K562 (cell line): ENCODE measurements around the gene LTBP1. TPM values are rescaled to one million over a fixed set of nuclear protein-coding genes. Genes with fewer than 3 reads are reported as not detected.
A peak's percentile ranks its signal among the peaks of the same experiment; 100 is the strongest.

Experiments used
- ATAC-seq: fragments of 200-7000 bp; cut with Tn5 transposase; 3 replicates; pipeline ENCODE4 v1.9.1; 2020; ENCODE audit warnings: moderate library complexity
- BruUV-seq: library from RNA; stranded (reverse); fragments of 400-500 nt; replicated peaks from 2 replicates; lab custom pipeline; 2021; lab: Mats Ljungman, UMichigan
- CTCF ChIA-PET: fragments of 300-600 bp; formaldehyde crosslinking; extraction: SDS; loops from one replicate; lab custom pipeline; 2021; ENCODE audit warnings: low intra/inter-chr PET ratio; lab: Yijun Ruan, JAX
- POLR2A ChIA-PET: fragments of 300-600, 350-650 bp; sonication (Branson Sonifier 250); formaldehyde crosslinking; extraction: SDS; loops from one replicate; lab custom pipeline; 2021; ENCODE audit warnings: antibody characterized with exemption, inconsistent platforms; lab: Yijun Ruan, JAX
- DNase-seq, 4 experiments: peaks; one replicate each; pipeline versions ENCODE4 v3.0.0 to v3.0.0-alpha.2; 2011 to 2018; ENCODE audit warnings: low spot score in 3 of 4, mixed read lengths in 3 of 4; ENCODE audit errors: extremely low read depth in 1 of 4
- FAIRE-seq: peaks from 2 replicates; lab custom pipeline; 2011; peaks lifted over from hg19 to GRCh38; lab: Jason Lieb, UNC
- H2AFZ ChIP-seq: 2 replicates; pipeline ENCODE4 v1.6.0; 2011; ENCODE audit warnings: low read depth, low read length, control low read depth, inconsistent platforms
- H3K27ac ChIP-seq: fragments of 200-600 bp; 3 replicates; pipeline ENCODE4 v1.8.0; 2011; ENCODE audit warnings: low read depth, mild to moderate bottlenecking, control low read depth, inconsistent platforms, low read length, moderate library complexity, mixed read lengths; ENCODE audit errors: extremely low read depth
- H3K27me3 ChIP-seq, 2 experiments: fragments of 300-600 bp in 1 of 2; 2 replicates in 1 of 2; 3 replicates in 1 of 2; pipeline versions ENCODE4 v1.6.0 to v1.8.0; 2011; ENCODE audit warnings: inconsistent platforms in 2 of 2, low read length in 2 of 2, mild to moderate bottlenecking in 1 of 2, mixed read lengths in 1 of 2, moderate library complexity in 1 of 2; ENCODE audit not compliant: control insufficient read depth in 2 of 2, insufficient read depth in 2 of 2
- H3K36me3 ChIP-seq: fragments of 300-600 bp; 3 replicates; pipeline ENCODE4 v1.8.0; 2011; ENCODE audit warnings: mild to moderate bottlenecking, low read length, inconsistent platforms; ENCODE audit not compliant: control insufficient read depth, insufficient read depth
- H3K4me1 ChIP-seq, 2 experiments: fragments of 200-600 bp in 1 of 2; replicated peaks in 1 of 2; 2 replicates in 1 of 2; 3 replicates in 1 of 2; pipeline versions ENCODE4 v1.5.1 to v1.8.0; 2011; ENCODE audit warnings: inconsistent platforms in 2 of 2, low read length in 2 of 2, mild to moderate bottlenecking in 1 of 2, mixed read lengths in 1 of 2, moderate library complexity in 1 of 2; ENCODE audit not compliant: control insufficient read depth in 2 of 2, insufficient read depth in 2 of 2
- H3K4me2 ChIP-seq: 2 replicates; pipeline ENCODE4 v1.6.1; 2011; ENCODE audit warnings: low read length, control low read depth, inconsistent platforms, mixed read lengths; ENCODE audit not compliant: insufficient read depth
- H3K4me3 ChIP-seq: fragments of 200-600 bp; sonication (generic), shearing (Covaris generic); 2 replicates; pipeline ENCODE4 v1.5.1; 2016; ENCODE audit warnings: control low read depth, inconsistent platforms
- H3K79me2 ChIP-seq: fragments of 200-600 bp; 3 replicates; pipeline ENCODE4 v1.8.0; 2011; ENCODE audit warnings: low read length, inconsistent platforms; ENCODE audit not compliant: control insufficient read depth, insufficient read depth
- H3K9ac ChIP-seq, 2 experiments: 2 replicates each; pipeline versions ENCODE4 v1.6.0 to v1.6.1; 2011; ENCODE audit warnings: low read depth in 2 of 2, low read length in 2 of 2, control low read depth in 1 of 2, inconsistent platforms in 1 of 2, mild to moderate bottlenecking in 1 of 2, mixed read lengths in 1 of 2; ENCODE audit not compliant: insufficient read depth in 1 of 2
- H3K9me1 ChIP-seq: one replicate; pipeline ENCODE4 v1.6.0; 2011; ENCODE audit warnings: inconsistent platforms, mild to moderate bottlenecking, low read length, moderate library complexity; ENCODE audit not compliant: control insufficient read depth, insufficient read depth
- H3K9me3 ChIP-seq: replicated peaks from 2 replicates; pipeline ENCODE4 v1.5.1; 2011; ENCODE audit warnings: low read depth, low read length, inconsistent platforms; ENCODE audit not compliant: control insufficient read depth, insufficient read depth
- H4K20me1 ChIP-seq: replicated peaks from 2 replicates; pipeline ENCODE4 v1.6.1; 2011; ENCODE audit warnings: low read length, inconsistent platforms, mixed read lengths; ENCODE audit not compliant: control insufficient read depth, insufficient read depth
- ARID2 ChIP-seq: fragments of 450-650 bp; IDR thresholded peaks from 2 replicates; pipeline ENCODE4 v1.6.1; 2017; ENCODE audit warnings: antibody characterized with exemption, mild to moderate bottlenecking
- DEAF1 ChIP-seq: fragments of 450-650 bp; formaldehyde crosslinking; IDR thresholded peaks from 2 replicates; pipeline ENCODE4 v1.4.0; 2020; ENCODE audit warnings: mild to moderate bottlenecking, moderate library complexity
- FOXK1 ChIP-seq: sonication (generic); formaldehyde crosslinking; IDR thresholded peaks from 2 replicates; pipeline ENCODE4 v1.8.0; 2022; ENCODE audit warnings: missing genetic modification reagents, mild to moderate bottlenecking, borderline replicate concordance
- WGBS: fragments of 100-300 bp; shearing (Covaris generic); methylation state at CpG from one replicate; pipeline ENCODE4 v1.1.6; 2016; ENCODE audit warnings: low coverage, mixed read lengths; ENCODE audit not compliant: insufficient coverage; ENCODE audit errors: missing lambda C conversion rate; 5-methylcytosine and 5-hydroxymethylcytosine counted together
- in situ Hi-C: fragments of 300-500 bp; cut with MboI; formaldehyde crosslinking; loops from 4 replicates; pipeline ENCODE4 v1.15.0; 2018; ENCODE audit warnings: inconsistent platforms, mixed read lengths
- intact Hi-C: fragments of 100-400 bp; cut with micrococcal nuclease; formaldehyde crosslinking; loops from 2 replicates; pipeline ENCODE4 v1.14.2; 2022
- polyA plus RNA-seq, 8 experiments: library from polyadenylated mRNA; depleted of rRNA in 4 of 8; stranded (reverse) in 5 of 8; unstranded in 3 of 8; fragments of >200 nt; fragmentation: Nextera tagmentation in 2 of 8; fragmentation: Illumina TruSeq in 1 of 8; extraction: Ambion mirVana in 2 of 8; extraction: Trizol in 1 of 8; gene quantifications; 2 replicates each; pipeline versions ENCODE4 v1.2.1 to v1.2.3, GENCODE V29; 2011 to 2014; ENCODE audit warnings: inconsistent platforms in 1 of 8, missing spikeins in 1 of 8
- total RNA-seq, 7 experiments: library from RNA; depleted of rRNA in 6 of 7; stranded (reverse); fragments of >200 nt in 6 of 7; fragmentation: Illumina TruSeq in 2 of 7; extraction: Trizol in 2 of 7; gene quantifications; 2 replicates each; pipeline versions ENCODE4 v1.2.1 to v1.2.3, GENCODE V29; 2011 to 2021; ENCODE audit warnings: low replicate concordance in 1 of 7

LTBP1 gene
- total and polyA plus RNA-seq, 9 of the 15 experiments (the other 6 are each of a cell fraction or from before 2014, with no cell fraction given) = 3.6 to 16.4 (median 8.5) TPM

GRCh38 chr2:33378556-33379210 is 431.9 kb downstream of the LTBP1 start:
- no peak overlapping the region for H3K4me2 ChIP-seq
- POLR2A ChIA-PET = no interaction called here
- no peak overlapping the region for H3K4me3 ChIP-seq
- FAIRE-seq (no peak), ATAC-seq (no peak), DNase-seq (no peak)
- H3K9ac ChIP-seq = no peak overlapping the region
- no peaks in the 10 kb centered on the region for H3K36me3 ChIP-seq
- H3K79me2 ChIP-seq = no peaks in the 10 kb centered on the region
- CTCF ChIA-PET = no interaction called here
- 24% methylated on average over 4 of the region's 4 CpGs for WGBS
- H4K20me1 ChIP-seq = no peaks in the 10 kb centered on the region
- H3K9me1 ChIP-seq = no peaks in the 10 kb centered on the region
- H3K9me3 ChIP-seq = no peaks in the 10 kb centered on the region
- H3K27me3 ChIP-seq = no peaks in the 10 kb centered on the region; a peak in 1 of 5 replicates
- H3K4me1 ChIP-seq = no peaks in the 10 kb centered on the region
- in situ Hi-C loops (loop anchor here (10.0 to 25.0 kb wide), 3 partner anchors 434 to 1666 kb away; partner anchors contain the start of gene LTBP1), intact Hi-C loops (loop anchor here (10.0 kb wide), 1 partner anchor 244 kb away; no protein-coding TSS in a partner anchor)
- H2AFZ ChIP-seq = no peak overlapping the region
- no peak overlapping the region for H3K27ac ChIP-seq
- no TSS peak for BruUV-seq
- TF ChIP-seq FOXK1 (CRISPR knock-in tag) = no peak
- TF ChIP-seq, all 486 proteins: peak for 0

- Histone ChIP-seq H3K9me3 (no peaks in the 10 kb centered on the region), H4K20me1 (no peaks in the 10 kb centered on the region), H3K27ac (no peak overlapping the region), H3K4me3 (no peak overlapping the region), H3K4me1 (no peaks in the 10 kb centered on the region), H3K4me2 (no peak overlapping the region), H3K79me2 (no peaks in the 10 kb centered on the region), H3K36me3 (no peaks in the 10 kb centered on the region), H2AFZ (no peak overlapping the region), H3K27me3 (no peaks in the 10 kb centered on the region; a peak in 1 of 5 replicates), H3K9ac (no peak overlapping the region), H3K9me1 (no peaks in the 10 kb centered on the region)
- intact Hi-C loops = no loop called here
- FAIRE-seq (peak; percentile 49), DNase-seq (peak; percentile 17 to 44 (median 41)), ATAC-seq (no peak)
- WGBS = 36% methylated on average over 6 of the region's 8 CpGs
- in situ Hi-C loops = loop anchor here (25.0 kb wide), 1 partner anchor 1668 kb away; no protein-coding TSS in a partner anchor
- BruUV-seq = no TSS peak
- ChIA-PET POLR2A (interaction anchor here (0.6 kb wide), 1 partner anchor 412 kb away, joined by 3 read pairs; no protein-coding TSS in a partner anchor), CTCF (interaction anchor here (0.7 to 1.1 kb wide), 2 partner anchors 608 to 827 kb away, joined by 3 read pairs; no protein-coding TSS in a partner anchor)
- TF ChIP-seq DEAF1 (CRISPR knock-in tag) = 0 out of 2 replicates have a peak, but pooled peaks have one; percentile 24
- peak; percentile 25; the same call in 1 of the 2 replicates for TF ChIP-seq ARID2
These were observed 433.4 kb downstream of the LTBP1 start for GRCh38 chr2:33380001-33380609.
